Measurements from ENCODE around the gene KRT15. TPM values are rescaled to one million over a fixed set of nuclear protein-coding genes. Genes with fewer than 3 reads are reported as not detected.

KRT15 gene
- total RNA-seq, 1 donor from 2014 or later: not detected

GRCh38 chr17:41486809-41487530 is 31.7 kb downstream of the KRT15 start:
- intact Hi-C loops (cut with micrococcal nuclease): loop anchor here (1.0 to 5.0 kb wide), 3 partner anchors 62 to 175 kb away; no protein-coding TSS in a partner anchor
- Mint-ChIP-seq H3K9me3 (no peaks in the 10 kb centered on the region), H3K36me3 (ENCODE audit: low read depth) (no peaks in the 10 kb centered on the region), H3K4me3 (no peak overlapping the region), H3K27ac (no peak overlapping the region), H3K27me3 (ENCODE audit: insufficient read depth) (peaks cover 10% of the 10 kb centered on the region), H3K4me1 (ENCODE audit: low read depth) (no peaks in the 10 kb centered on the region)
- no peak for DNase-seq (ENCODE audit: low spot score)

- H3K4me3 Mint-ChIP-seq: no peak overlapping the region
- no peaks in the 10 kb centered on the region for H3K36me3 Mint-ChIP-seq (ENCODE audit: low read depth)
- H3K27me3 Mint-ChIP-seq (ENCODE audit: insufficient read depth): peaks cover 10% of the 10 kb centered on the region
- intact Hi-C loops (cut with micrococcal nuclease): loop anchor here (1.0 to 5.0 kb wide), 3 partner anchors 62 to 176 kb away; no protein-coding TSS in a partner anchor
- no peaks in the 10 kb centered on the region for H3K9me3 Mint-ChIP-seq
- no peak overlapping the region for H3K27ac Mint-ChIP-seq
- DNase-seq (ENCODE audit: low spot score): no peak
- H3K4me1 Mint-ChIP-seq (ENCODE audit: low read depth): no peaks in the 10 kb centered on the region
Measured at GRCh38 chr17:41486316-41486715, 32.4 kb downstream of the KRT15 start.

DNA sequence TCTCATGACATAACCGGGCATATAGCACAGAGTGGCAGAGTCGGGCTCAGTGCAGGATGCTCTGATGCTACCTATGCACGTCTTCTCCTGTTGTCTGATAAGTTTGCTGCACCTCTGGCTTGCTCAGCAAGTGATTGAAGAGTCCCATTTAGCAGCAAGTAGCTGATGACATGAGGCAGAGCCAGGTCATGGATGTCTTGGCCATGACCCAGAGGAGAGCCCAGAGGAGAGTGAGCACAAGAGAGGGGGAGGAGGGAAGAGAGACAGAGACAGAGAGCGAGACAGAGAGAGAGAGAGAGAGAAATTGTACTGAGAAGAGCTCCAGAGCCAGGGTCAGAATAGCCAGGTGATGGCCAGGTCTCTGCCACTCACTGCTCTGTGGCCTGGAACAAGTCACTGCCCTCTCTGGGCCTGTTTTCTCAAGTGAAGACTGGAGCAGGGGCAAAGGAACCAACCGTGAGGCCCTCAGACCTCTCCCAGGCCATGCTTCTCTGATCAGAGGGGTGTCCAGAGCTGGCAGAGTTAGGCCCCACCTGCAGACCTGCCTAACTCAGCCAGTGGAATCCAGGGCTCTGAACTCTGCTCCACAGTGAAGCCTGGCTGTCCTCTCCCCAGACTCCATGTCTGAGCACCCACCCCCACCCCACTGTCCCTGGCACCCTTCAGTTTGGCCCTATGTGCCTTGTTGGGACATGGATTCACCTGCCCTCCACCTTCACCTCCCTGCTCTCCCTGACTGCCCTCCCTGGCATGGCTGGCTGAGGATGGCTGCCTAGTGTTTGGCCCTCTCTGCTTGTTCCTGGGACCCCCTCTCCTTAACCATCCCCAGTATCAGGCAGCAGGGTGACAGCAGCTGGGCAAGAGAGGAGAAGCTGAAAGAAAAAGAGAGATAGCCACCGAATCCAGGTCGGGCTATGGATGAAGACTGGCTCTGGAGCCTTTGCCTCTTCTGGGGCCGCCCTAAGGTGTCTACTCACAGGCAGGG is 33.5 kb downstream of the KRT15 start:
- no peaks in the 10 kb centered on the region for H3K36me3 Mint-ChIP-seq (ENCODE audit: low read depth)
- H3K4me3 Mint-ChIP-seq: no peak overlapping the region
- H3K9me3 Mint-ChIP-seq: no peaks in the 10 kb centered on the region
- no peak for DNase-seq (ENCODE audit: low spot score)
- intact Hi-C loops (cut with micrococcal nuclease): loop anchor here (5.0 kb wide), 1 partner anchor 177 kb away; no protein-coding TSS in a partner anchor
- no peak overlapping the region for H3K27ac Mint-ChIP-seq
- H3K27me3 Mint-ChIP-seq (ENCODE audit: insufficient read depth): peaks cover 7% of the 10 kb centered on the region
- no peaks in the 10 kb centered on the region for H3K4me1 Mint-ChIP-seq (ENCODE audit: low read depth)

- DNase-seq (ENCODE audit: low spot score): no peak
- Mint-ChIP-seq H3K4me3 (no peak overlapping the region), H3K27me3 (ENCODE audit: insufficient read depth) (peaks cover 7% of the 10 kb centered on the region)
Measured at GRCh38 chr17:41483991-41484826, 34.5 kb downstream of the KRT15 start.

GRCh38 chr17:41483531-41483930 is 35.2 kb downstream of the KRT15 start:
- intact Hi-C loops (cut with micrococcal nuclease): no loop called here
- Mint-ChIP-seq H3K27me3 (ENCODE audit: insufficient read depth) (peaks cover 7% of the 10 kb centered on the region), H3K27ac (no peak overlapping the region), H3K4me3 (no peak overlapping the region), H3K9me3 (no peaks in the 10 kb centered on the region), H3K36me3 (ENCODE audit: low read depth) (no peaks in the 10 kb centered on the region), H3K4me1 (ENCODE audit: low read depth) (no peaks in the 10 kb centered on the region)
- no peak for DNase-seq (ENCODE audit: low spot score)

More at GRCh38 chr17:41483991-41484826, 34.5 kb downstream of the KRT15 start:
- no peak overlapping the region for H3K27ac Mint-ChIP-seq
- intact Hi-C loops (cut with micrococcal nuclease): no loop called here
- H3K9me3 Mint-ChIP-seq: no peaks in the 10 kb centered on the region
- no peaks in the 10 kb centered on the region for H3K4me1 Mint-ChIP-seq (ENCODE audit: low read depth)
- H3K36me3 Mint-ChIP-seq (ENCODE audit: low read depth): no peaks in the 10 kb centered on the region

DNA sequence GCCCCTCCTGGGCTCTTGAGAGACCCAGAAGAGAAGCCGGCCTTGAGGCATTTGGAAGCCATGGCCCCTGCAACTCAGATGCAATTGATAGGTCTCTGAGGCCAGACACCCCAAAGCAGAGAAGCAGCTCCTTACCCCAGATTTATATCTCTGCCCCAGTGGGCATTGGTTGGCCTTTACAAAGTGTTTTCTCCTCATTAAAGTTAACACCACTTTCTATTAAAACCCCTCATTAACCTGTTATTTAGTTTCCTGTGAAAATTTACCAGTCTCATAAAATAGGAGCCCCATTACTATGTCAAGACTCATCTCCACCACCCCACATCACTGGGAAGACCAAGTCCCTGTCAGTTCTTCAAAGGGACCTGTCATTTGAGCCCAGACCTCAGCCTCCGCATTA is 37.7 kb downstream of the KRT15 start, which contains the start of gene KRT35:
Gene KRT35 (minus strand): TSS at position 116 of the 400 bp plus-strand sequence. CDS start 54 bp downstream, at position 62.
- no peaks in the 10 kb centered on the region for H3K9me3 Mint-ChIP-seq
- no peak within 1 kb of the TSS for H3K4me3 Mint-ChIP-seq
- DNase-seq (ENCODE audit: low spot score): no peak
- peaks cover 7% of the 10 kb centered on the region for H3K27me3 Mint-ChIP-seq (ENCODE audit: insufficient read depth)
- no peaks in the 10 kb centered on the region for H3K4me1 Mint-ChIP-seq (ENCODE audit: low read depth)
- intact Hi-C loops (cut with micrococcal nuclease): no loop called here
- no peaks in the 10 kb centered on the region for H3K36me3 Mint-ChIP-seq (ENCODE audit: low read depth)
- H3K27ac Mint-ChIP-seq: no peak within 1 kb of the TSS

- H3K4me3 Mint-ChIP-seq: no peak overlapping the region
Measured at GRCh38 chr17:41480581-41480980, 38.1 kb downstream of the KRT15 start.

GRCh38 chr17:41480136-41480535 is 38.6 kb downstream of the KRT15 start:
- intact Hi-C loops (cut with micrococcal nuclease): no loop called here
- Mint-ChIP-seq H3K4me3 (no peak overlapping the region), H3K36me3 (ENCODE audit: low read depth) (no peaks in the 10 kb centered on the region), H3K27me3 (ENCODE audit: insufficient read depth) (peaks cover 7% of the 10 kb centered on the region), H3K9me3 (no peaks in the 10 kb centered on the region), H3K27ac (no peak overlapping the region), H3K4me1 (ENCODE audit: low read depth) (no peaks in the 10 kb centered on the region)
- DNase-seq (ENCODE audit: low spot score): no peak

More at GRCh38 chr17:41480581-41480980, 38.1 kb downstream of the KRT15 start:
- no peaks in the 10 kb centered on the region for H3K36me3 Mint-ChIP-seq (ENCODE audit: low read depth)
- no peaks in the 10 kb centered on the region for H3K4me1 Mint-ChIP-seq (ENCODE audit: low read depth)
- no peak overlapping the region for H3K27ac Mint-ChIP-seq
- intact Hi-C loops (cut with micrococcal nuclease): no loop called here
- no peak for DNase-seq (ENCODE audit: low spot score)
- peaks cover 7% of the 10 kb centered on the region for H3K27me3 Mint-ChIP-seq (ENCODE audit: insufficient read depth)
- H3K9me3 Mint-ChIP-seq: no peaks in the 10 kb centered on the region

GRCh38 chr17:41478237-41478636 is 40.5 kb downstream of the KRT15 start:
- no peak overlapping the region for H3K27ac Mint-ChIP-seq
- H3K27me3 Mint-ChIP-seq (ENCODE audit: insufficient read depth): peaks cover 5% of the 10 kb centered on the region
- H3K4me3 Mint-ChIP-seq: no peak overlapping the region
- no peak for DNase-seq (ENCODE audit: low spot score)
- no peaks in the 10 kb centered on the region for H3K9me3 Mint-ChIP-seq
- intact Hi-C loops (cut with micrococcal nuclease): no loop called here
- H3K4me1 Mint-ChIP-seq (ENCODE audit: low read depth): no peaks in the 10 kb centered on the region
- no peaks in the 10 kb centered on the region for H3K36me3 Mint-ChIP-seq (ENCODE audit: low read depth)

DNA sequence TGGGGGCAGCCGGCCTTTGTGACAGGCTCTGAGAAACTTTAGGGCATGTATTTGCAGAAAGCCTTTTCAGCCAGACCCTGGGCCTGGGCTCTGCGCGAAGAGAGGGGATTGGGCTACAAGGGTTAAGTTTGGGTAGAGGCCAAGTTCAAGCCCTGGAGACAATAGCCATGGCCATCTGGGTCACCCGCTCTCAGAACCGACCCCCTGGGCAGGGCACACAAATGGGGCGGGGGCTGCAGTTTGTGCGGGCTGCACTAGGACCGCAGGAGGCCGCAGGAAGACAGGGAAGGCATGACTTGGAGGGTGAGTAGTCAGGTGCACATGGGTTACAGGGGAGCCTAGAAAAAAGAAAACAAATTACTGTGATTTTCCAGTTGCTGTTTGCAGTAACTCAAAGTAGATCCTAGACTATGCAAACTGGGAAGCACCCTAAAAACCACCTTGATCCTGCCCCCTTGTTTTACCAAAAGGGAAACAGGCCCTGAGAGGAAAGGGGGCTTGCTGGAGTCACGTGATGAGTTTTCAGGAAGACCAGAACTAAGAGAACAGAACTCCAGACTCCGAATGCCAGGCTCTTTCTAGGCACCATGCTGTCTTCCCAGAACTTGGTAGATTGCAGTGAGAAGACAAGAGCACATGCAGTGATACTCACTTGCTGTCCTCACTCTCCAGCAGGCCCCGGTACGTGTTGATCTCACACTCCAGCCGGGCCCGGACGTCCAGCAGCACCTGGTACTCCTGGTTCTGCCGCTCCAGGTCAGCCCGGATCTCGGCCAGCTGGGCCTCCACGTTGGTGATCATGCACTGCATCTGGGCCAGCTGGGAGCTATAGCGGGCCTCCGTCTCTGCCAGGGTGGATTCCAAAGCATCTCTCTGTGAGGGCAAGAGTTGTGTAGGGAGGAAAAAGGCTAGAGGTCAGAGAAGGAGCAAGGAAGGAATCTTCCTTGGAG is 41.5 kb downstream of the KRT15 start:
- Mint-ChIP-seq H3K27ac (no peak overlapping the region), H3K4me3 (no peak overlapping the region), H3K36me3 (ENCODE audit: low read depth) (no peaks in the 10 kb centered on the region), H3K4me1 (ENCODE audit: low read depth) (no peaks in the 10 kb centered on the region), H3K27me3 (ENCODE audit: insufficient read depth) (peaks cover 8% of the 10 kb centered on the region), H3K9me3 (no peaks in the 10 kb centered on the region)
- intact Hi-C loops (cut with micrococcal nuclease): no loop called here
- DNase-seq (ENCODE audit: low spot score): no peak

GRCh38 chr17:41475421-41475820 is 43.3 kb downstream of the KRT15 start:
- no peaks in the 10 kb centered on the region for H3K4me1 Mint-ChIP-seq (ENCODE audit: low read depth)
- H3K9me3 Mint-ChIP-seq: no peaks in the 10 kb centered on the region
- no peak overlapping the region for H3K4me3 Mint-ChIP-seq
- intact Hi-C loops (cut with micrococcal nuclease): no loop called here
- H3K27me3 Mint-ChIP-seq (ENCODE audit: insufficient read depth): peaks cover 8% of the 10 kb centered on the region
- no peak for DNase-seq (ENCODE audit: low spot score)
- no peak overlapping the region for H3K27ac Mint-ChIP-seq
- no peaks in the 10 kb centered on the region for H3K36me3 Mint-ChIP-seq (ENCODE audit: low read depth)
